ENCODE data around the gene SNRPD3.

DNA sequence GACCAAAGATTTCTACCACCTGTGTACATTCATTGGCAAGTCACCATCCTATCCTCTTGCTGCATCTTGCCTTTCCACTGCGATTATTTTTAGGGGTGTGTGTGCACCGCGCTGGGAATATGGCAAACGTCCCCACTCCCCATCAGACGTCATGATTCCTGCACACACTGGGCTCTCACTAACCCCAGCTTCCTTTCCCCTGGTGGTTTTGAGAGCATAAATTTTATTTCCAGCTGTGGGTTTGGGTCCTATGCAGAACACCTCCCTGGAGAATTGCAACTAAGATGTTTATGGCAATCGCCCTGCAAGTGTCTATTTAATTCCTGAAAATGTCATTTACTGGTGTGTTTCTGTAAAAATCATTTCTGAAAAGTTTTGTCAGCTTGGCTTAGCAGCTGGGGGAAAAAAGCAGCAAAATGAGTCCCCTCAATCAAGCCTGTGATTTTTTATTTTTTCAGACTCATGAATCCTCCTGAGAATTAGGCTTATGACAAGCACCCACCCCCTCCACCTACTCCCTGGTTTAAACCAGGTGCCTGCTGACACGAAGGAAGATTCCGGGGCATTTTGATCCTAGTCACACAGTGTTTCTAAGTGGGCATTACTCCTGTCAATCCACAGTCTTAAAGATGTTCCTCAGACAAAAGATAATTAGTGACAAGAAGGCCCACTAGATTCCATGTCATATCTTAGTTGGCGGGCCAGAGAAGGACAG, 36.9 kb upstream of the SNRPD3 start:
- TF ChIP-seq, protein P1, sequence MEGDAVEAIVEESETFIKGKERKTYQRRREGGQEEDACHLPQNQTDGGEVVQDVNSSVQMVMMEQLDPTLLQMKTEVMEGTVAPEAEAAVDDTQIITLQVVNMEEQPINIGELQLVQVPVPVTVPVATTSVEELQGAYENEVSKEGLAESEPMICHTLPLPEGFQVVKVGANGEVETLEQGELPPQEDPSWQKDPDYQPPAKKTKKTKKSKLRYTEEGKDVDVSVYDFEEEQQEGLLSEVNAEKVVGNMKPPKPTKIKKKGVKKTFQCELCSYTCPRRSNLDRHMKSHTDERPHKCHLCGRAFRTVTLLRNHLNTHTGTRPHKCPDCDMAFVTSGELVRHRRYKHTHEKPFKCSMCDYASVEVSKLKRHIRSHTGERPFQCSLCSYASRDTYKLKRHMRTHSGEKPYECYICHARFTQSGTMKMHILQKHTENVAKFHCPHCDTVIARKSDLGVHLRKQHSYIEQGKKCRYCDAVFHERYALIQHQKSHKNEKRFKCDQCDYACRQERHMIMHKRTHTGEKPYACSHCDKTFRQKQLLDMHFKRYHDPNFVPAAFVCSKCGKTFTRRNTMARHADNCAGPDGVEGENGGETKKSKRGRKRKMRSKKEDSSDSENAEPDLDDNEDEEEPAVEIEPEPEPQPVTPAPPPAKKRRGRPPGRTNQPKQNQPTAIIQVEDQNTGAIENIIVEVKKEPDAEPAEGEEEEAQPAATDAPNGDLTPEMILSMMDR (IDR thresholded peaks at IDR 0.05) = no peak
- TF ChIP-seq FOXM1 (IDR thresholded peaks at IDR 0.05; ENCODE audit: low read depth) = no peak
- TF ChIP-seq CHD2 (IDR thresholded peaks at IDR 0.05; ENCODE audit: low read length, partially characterized antibody) = no peak
- TF ChIP-seq, protein P2, sequence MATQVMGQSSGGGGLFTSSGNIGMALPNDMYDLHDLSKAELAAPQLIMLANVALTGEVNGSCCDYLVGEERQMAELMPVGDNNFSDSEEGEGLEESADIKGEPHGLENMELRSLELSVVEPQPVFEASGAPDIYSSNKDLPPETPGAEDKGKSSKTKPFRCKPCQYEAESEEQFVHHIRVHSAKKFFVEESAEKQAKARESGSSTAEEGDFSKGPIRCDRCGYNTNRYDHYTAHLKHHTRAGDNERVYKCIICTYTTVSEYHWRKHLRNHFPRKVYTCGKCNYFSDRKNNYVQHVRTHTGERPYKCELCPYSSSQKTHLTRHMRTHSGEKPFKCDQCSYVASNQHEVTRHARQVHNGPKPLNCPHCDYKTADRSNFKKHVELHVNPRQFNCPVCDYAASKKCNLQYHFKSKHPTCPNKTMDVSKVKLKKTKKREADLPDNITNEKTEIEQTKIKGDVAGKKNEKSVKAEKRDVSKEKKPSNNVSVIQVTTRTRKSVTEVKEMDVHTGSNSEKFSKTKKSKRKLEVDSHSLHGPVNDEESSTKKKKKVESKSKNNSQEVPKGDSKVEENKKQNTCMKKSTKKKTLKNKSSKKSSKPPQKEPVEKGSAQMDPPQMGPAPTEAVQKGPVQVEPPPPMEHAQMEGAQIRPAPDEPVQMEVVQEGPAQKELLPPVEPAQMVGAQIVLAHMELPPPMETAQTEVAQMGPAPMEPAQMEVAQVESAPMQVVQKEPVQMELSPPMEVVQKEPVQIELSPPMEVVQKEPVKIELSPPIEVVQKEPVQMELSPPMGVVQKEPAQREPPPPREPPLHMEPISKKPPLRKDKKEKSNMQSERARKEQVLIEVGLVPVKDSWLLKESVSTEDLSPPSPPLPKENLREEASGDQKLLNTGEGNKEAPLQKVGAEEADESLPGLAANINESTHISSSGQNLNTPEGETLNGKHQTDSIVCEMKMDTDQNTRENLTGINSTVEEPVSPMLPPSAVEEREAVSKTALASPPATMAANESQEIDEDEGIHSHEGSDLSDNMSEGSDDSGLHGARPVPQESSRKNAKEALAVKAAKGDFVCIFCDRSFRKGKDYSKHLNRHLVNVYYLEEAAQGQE (IDR thresholded peaks at IDR 0.05; ENCODE audit: low read depth, low read length) = no peak
- TF ChIP-seq EZH2phosphoT487 (IDR thresholded peaks at IDR 0.05; ENCODE audit: borderline replicate concordance, low read depth) = no peak
- TF ChIP-seq POLR2AphosphoS5 (IDR thresholded peaks at IDR 0.05; ENCODE audit: low read depth, low read length) = no peak
- no peak for TF ChIP-seq YY1 (IDR thresholded peaks at IDR 0.05; ENCODE audit: low read depth)
- TF ChIP-seq, protein P3, sequence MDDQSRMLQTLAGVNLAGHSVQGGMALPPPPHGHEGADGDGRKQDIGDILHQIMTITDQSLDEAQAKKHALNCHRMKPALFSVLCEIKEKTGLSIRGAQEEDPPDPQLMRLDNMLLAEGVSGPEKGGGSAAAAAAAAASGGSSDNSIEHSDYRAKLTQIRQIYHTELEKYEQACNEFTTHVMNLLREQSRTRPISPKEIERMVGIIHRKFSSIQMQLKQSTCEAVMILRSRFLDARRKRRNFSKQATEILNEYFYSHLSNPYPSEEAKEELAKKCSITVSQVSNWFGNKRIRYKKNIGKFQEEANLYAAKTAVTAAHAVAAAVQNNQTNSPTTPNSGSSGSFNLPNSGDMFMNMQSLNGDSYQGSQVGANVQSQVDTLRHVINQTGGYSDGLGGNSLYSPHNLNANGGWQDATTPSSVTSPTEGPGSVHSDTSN (IDR thresholded peaks at IDR 0.05) = no peak
